ENCODE data around the gene MAP3K20. TPM values are rescaled to one million over a fixed set of nuclear protein-coding genes. Genes with fewer than 3 reads are reported as not detected.

The MAP3K20 gene
- total RNA-seq, 4 donors from 2014 or later = 24.1 to 34.5 (median 25.6) TPM

DNA sequence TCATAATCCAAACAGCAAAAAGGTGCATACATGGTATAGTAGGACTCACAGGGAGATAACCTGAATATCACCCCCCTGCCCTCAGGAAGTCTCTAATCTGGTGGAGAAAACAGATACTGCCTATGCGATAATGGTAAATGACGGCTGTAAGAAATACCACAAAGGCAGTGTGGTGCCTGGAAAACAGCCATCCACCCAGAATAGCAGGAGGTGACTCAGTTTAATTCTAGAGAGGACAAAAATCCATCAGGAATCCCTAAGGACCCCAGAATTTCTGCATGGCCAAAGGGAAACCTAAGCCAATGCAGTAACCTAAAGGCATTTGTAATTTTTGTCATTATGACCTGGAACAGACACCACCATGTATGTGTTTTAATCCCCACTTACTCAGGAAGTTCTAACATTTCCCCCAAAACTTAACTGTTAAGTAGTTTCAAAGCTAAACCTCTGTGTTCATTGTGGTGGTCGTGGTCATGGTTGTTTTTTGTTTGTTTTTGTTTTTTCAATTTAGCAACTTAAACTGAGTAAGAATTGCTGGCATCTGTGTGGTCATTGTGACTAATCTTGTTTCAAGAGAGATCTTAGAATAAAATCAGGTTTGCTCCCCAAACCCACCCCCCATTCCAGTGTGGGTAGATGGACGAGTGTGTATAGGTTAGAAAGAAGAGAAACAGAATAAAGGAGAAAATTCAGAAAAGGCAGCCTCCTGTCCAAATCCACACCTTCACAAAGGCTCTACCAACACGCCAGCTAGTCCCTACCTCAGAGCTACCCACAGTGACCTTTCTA, 157.5 kb downstream of the MAP3K20 start:
- peaks cover 20 to 30% of the 10 kb centered on the region in 2 donors for H3K4me1 ChIP-seq
- H3K4me3 ChIP-seq (replicated peaks in 1 of 3) = no peak overlapping the region
- TF ChIP-seq, protein P1, sequence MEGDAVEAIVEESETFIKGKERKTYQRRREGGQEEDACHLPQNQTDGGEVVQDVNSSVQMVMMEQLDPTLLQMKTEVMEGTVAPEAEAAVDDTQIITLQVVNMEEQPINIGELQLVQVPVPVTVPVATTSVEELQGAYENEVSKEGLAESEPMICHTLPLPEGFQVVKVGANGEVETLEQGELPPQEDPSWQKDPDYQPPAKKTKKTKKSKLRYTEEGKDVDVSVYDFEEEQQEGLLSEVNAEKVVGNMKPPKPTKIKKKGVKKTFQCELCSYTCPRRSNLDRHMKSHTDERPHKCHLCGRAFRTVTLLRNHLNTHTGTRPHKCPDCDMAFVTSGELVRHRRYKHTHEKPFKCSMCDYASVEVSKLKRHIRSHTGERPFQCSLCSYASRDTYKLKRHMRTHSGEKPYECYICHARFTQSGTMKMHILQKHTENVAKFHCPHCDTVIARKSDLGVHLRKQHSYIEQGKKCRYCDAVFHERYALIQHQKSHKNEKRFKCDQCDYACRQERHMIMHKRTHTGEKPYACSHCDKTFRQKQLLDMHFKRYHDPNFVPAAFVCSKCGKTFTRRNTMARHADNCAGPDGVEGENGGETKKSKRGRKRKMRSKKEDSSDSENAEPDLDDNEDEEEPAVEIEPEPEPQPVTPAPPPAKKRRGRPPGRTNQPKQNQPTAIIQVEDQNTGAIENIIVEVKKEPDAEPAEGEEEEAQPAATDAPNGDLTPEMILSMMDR (IDR thresholded peaks at IDR 0.05) = no peak
- no peak for TF ChIP-seq POLR2A (IDR thresholded peaks at IDR 0.05)
- H3K36me3 ChIP-seq = no peaks in the 10 kb centered on the region
- DNase-seq = no peak
- no peak overlapping the region for H3K27ac ChIP-seq
- H3K9me3 ChIP-seq = no peaks in the 10 kb centered on the region
- 94 to 96% methylated on average over 5 of the region's 5 CpGs for whole genome bisulfite sequencing, 2 donors
- intact Hi-C loops (cut with DNase I) = no loop called here
- H3K27me3 ChIP-seq = no peaks in the 10 kb centered on the region

DNA sequence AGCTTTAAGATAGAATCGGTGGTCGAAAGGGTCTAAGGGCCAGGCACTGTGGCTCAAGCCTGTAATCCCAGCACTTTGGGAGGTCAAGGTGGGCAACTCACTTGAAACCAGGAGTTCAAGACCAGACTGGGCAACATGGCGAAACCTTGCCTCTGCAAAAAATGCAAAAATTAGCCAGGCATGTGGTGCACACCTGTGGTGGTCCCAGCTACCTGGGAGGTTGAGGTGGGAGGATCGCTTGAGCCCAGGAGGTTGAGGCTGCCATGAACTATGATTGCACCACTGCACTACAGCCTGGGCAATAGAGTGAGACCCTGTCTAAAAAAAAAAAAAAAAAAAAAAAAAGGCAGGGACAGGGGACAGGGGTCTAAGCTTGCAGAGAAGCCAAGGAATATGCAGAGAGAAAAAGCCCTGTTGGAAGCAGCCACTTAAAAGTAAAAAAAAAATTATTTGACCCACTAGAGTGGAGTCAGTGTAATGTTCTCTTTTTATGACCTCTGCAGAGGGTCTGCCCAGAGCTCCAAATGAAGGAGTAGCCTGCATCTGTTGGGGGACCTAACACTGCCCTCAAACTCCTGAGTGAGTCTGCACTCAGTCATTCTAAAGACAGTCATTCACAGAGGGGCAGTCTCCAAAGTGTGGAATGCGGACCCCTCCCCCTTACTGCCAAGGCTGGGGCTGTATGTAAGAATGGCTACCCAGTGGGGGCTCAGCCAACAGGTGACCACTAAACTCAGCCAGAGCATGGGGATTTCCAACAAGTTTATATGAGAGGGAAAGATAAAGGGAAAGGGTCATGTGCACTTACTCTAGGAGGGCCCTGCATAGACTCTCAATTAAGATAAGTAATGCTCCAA, 160.5 kb downstream of the MAP3K20 start:
- no peak for TF ChIP-seq POLR2A (IDR thresholded peaks at IDR 0.05)
- TF ChIP-seq, protein P1 (IDR thresholded peaks at IDR 0.05) = no peak
- peaks cover 12 to 15% of the 10 kb centered on the region in 2 donors for H3K4me1 ChIP-seq
- no peak for DNase-seq
- no peak overlapping the region for H3K27ac ChIP-seq
- no peaks in the 10 kb centered on the region for H3K9me3 ChIP-seq
- H3K4me3 ChIP-seq (replicated peaks in 1 of 3) = no peak overlapping the region
- 92 to 97% methylated on average over 5 of the region's 5 CpGs for WGBS, 2 donors
- no peaks in the 10 kb centered on the region for H3K27me3 ChIP-seq
- intact Hi-C loops (cut with DNase I) = no loop called here
- H3K36me3 ChIP-seq = no peaks in the 10 kb centered on the region

DNA sequence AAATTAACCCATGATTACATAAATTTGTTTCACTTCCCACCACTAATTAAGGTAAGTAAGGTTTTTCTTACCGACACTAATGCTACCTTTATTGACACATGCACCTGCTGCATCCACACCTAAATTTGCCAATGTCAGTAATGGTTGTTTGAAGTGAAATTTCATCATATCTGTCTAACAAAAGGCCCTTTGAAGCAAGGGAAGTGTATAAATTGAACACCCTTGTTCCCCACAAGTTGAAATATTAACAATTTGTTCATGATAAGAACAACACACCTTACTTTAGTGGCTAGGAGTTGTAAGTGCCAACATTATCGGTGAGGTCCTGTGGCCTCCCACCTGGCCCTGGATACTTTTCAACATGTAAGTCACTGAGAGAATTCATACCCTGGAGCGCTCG, 162.7 kb downstream of the MAP3K20 start:
- WGBS, 2 donors = 96 to 98% methylated on average over 4 of the region's 4 CpGs
- intact Hi-C loops (cut with DNase I) = no loop called here
- Histone ChIP-seq H3K27ac (no peak overlapping the region), H3K9me3 (no peaks in the 10 kb centered on the region), H3K4me1 (no peaks in the 10 kb centered on the region), H3K36me3 (no peaks in the 10 kb centered on the region), H3K27me3 (no peaks in the 10 kb centered on the region), H3K4me3 (replicated peaks in 1 of 3) (no peak overlapping the region)
- TF ChIP-seq, protein P1 (IDR thresholded peaks at IDR 0.05) = no peak
- no peak for TF ChIP-seq POLR2A (IDR thresholded peaks at IDR 0.05)
- no peak for DNase-seq

DNA sequence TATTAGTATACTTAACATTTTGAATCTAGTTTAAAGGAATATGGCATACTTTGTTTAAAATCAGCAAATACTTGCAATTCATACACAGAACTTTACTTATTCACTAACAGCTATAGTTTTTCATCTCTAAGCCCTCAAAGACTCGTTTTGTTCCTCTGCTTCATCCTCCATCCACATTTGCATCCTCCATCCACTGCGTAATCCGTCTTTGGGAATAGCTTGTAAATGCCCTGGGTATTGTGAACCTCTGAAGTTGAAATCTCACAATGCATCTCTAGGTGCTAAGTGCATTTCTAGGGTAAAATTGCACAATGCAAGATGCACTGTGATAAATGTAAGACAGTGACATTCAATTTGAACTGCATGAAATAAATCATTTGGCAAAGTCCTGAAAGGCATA, 163.2 kb downstream of the MAP3K20 start:
- WGBS, 2 donors = 96 to 97% methylated on average over 3 of the region's 3 CpGs

More for the DNA sequence above, 163.2 kb downstream of the MAP3K20 start:
- Histone ChIP-seq H3K4me1 (no peaks in the 10 kb centered on the region), H3K27ac (no peak overlapping the region), H3K9me3 (no peaks in the 10 kb centered on the region), H3K27me3 (no peaks in the 10 kb centered on the region), H3K4me3 (replicated peaks in 1 of 3) (no peak overlapping the region), H3K36me3 (no peaks in the 10 kb centered on the region)
- TF ChIP-seq, protein P1 (IDR thresholded peaks at IDR 0.05) = no peak
- TF ChIP-seq POLR2A (IDR thresholded peaks at IDR 0.05) = no peak
- DNase-seq = no peak
- intact Hi-C loops (cut with DNase I) = no loop called here

Measured in thyroid gland (tissue), 4 donors.